Stimulated activated CD8-positive, alpha-beta memory T cell treated with anti-CD3 and anti-CD28 coated beads, Interleukin-12 subunit alpha, Interleukin-12 subunit beta, amount 100 ng/mL, for 24 hours (primary cell): ENCODE data around the gene CYP27A1.
"Not testable (repeated sequence)": the region's sequence is repeated elsewhere in the genome, so short reads cannot be mapped to it uniquely, and the experiment has no call there.

Experiments used
- DNase-seq: peaks from one replicate; pipeline ENCODE4 v3.0.0-alpha.2; 2020; ENCODE audit errors: extremely low read depth

Gene CYP27A1

GRCh38 chr2:218781691-218782527 is at the start of gene CYP27A1:
Gene CYP27A1, plus strand, starts transcription at chr2:218782147. Its CDS starts 36 bp downstream, at chr2:218782183.
- no peak for DNase-seq

DNA sequence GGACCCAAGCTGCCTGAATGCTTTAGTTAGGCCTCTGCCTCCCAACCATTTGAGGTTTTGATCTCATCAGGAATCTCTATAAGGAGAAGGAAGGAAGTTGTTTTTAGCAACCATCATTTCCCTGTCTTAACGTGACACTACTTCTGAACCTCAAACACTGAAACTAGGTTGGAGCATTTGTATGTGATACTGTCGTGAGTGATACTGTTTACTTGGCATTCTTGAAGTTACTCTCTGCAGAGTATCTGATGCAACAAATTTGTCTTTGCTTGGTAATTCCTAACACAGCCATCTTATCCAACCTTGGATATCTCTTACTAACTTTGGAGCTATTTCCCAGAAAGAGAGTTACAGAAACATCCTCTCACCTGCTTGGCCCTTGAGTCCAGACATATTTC is 49.2 kb upstream of the CYP27A1 start:
- DNase-seq, result no peak

- no peak for DNase-seq
Measured at GRCh38 chr2:218733171-218734021, 48.6 kb upstream of the CYP27A1 start.

DNA sequence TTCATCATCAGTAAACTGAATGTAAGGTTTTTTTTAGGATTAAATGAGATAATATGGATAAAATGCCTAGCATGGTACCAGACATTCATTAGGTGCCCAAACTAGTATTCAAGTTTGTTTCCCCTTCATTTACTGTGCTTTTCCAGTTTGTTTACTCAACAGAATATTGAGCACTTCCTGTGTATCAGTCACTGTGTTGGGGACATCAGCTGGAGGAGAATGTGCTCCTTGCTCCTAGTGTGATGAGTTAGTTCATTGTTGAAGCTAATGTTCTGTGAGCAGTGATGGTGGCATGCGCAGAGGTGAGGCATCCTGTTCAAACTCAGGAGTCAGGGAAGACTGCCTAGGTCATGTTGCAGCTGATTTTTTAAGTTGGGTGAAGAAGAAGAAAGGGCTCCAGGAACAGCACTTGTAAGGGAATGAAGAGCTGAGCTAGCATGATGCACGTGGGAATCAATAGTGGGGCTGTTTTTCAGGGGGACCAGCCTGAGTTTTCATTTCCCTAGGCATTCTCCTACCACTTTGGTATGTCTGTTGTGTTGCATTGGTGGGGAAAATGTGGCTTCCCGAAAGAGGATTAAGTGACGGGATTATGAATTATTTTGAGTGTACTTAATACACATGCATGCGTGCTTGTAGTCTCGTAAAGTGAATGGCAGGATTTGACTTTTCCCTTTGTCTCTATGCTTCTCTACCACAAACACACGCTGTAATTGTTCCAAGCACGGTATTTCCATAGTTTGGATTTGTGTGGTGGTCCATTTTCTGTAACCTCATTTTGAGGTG is 47.6 kb upstream of the CYP27A1 start:
- DNase-seq, result no peak

- no peak for DNase-seq
Measured at GRCh38 chr2:218736531-218736930, 45.4 kb upstream of the CYP27A1 start.

DNA sequence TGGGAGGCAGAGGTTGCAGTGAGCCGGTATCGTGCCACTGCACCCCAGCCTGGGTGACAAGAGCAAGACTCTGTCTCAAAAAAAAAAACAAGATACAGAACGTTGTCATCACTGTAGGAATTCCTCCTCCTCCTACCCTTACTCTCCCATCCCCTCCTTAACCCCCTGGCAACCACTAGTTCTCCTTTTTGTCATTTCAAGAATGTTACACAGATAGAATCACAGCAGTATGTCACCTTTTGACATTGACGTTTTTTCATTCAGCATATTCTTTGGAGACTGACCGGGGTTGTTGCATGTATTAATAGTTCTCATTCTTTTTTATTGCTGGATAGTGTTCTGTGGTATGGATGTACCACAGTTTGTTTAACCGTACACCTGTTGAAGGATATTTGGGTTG is 38.9 kb upstream of the CYP27A1 start:
- no peak for DNase-seq

- no peak for DNase-seq
Measured at GRCh38 chr2:218744615-218745014, 37.3 kb upstream of the CYP27A1 start.

GRCh38 chr2:218745160-218745558 is 36.8 kb upstream of the CYP27A1 start:
- DNase-seq, result no peak

DNA sequence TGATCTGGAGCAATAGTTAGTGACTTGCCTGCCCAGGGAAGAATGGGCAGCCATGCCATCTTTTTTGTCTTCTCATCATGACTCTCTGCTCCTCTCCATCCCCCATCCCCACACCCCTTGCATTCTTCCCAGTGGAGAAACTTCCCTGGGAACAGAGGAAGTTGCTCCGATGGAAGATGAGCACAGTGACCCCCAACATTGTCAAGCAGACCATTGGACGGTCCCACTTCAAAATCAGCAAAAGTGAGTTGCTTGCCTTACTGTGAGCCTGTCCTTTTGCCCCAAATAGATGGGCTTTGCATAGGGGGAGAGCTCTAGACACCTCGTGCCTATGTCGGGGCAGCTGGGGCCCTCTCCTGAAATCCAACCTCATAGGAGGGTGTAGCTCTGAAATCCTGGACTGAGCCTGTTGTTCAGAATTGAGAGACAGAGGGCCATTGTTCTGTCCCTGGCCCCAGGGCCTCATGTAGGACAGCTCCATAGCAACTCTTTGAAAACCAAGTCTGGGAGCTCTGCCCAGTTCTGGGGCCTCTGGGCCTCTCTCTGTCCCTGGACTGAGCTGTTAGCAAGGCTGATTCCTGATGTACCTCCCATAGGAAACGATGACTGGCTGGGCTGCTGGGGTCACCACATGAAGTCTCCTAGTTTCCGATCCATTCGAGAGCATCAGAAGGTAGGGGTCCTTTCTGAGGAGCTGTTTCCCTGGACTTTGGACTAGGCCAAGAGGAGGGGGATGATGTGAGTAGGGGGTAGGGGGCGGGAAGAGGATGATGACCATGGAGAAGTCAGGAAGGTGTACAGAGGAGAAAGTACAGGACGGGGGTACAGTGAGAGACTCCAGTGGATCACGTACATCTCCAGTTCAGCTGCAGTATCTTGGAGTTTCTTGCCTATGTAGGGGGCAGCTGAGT is 36.1 kb upstream of the CYP27A1 start:
- DNase-seq, result no peak

DNA sequence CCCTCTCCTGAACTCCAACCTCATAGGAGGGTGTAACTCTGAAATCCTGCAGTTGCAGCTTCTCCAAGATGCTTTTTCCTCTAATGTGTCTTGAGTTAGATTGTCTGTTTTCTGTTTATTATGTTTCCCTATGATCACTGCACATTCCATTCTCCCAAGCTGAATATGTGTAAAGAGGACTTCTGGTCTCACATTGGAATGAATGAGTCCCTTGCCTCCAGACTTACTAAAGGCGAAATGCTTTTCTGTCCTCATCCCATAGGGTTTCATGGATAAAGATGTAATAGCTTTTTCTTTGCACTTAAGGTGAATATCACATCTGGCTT is 35.5 kb upstream of the CYP27A1 start:
- no peak for DNase-seq

GRCh38 chr2:218746960-218747359 is 35.0 kb upstream of the CYP27A1 start:
- no peak for DNase-seq

DNA sequence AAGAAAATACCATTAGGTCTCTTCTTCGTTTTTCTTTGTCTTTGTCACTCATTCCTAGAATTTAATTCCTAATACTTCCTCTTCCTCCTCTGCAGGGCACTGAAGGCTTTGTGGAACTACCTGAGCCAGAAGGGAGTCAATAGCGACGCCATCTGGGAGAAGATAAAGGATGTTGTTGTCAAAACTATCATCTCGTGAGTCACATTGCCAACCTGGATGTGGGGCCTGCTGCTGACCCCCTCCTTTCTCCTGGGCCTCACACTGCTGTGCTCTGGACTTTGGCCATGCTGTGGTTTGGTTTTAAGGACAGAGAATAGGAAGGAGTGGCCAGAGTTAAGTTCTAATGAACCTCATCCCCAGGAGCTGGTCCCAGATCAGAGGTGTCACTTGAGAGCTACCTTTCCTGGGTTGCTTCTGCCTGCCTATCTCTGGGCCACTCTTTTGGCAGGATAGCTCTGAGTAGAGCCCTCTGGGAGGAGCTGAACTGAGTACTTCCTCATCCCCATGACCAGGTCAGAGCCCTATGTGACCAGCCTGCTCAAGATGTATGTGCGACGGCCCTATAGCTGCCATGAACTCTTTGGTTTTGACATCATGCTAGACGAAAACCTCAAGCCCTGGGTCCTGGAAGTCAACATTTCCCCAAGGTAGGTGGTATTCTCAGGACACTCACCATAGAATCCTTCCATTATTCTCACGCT is 33.1 kb upstream of the CYP27A1 start:
- DNase-seq, result no peak

DNA sequence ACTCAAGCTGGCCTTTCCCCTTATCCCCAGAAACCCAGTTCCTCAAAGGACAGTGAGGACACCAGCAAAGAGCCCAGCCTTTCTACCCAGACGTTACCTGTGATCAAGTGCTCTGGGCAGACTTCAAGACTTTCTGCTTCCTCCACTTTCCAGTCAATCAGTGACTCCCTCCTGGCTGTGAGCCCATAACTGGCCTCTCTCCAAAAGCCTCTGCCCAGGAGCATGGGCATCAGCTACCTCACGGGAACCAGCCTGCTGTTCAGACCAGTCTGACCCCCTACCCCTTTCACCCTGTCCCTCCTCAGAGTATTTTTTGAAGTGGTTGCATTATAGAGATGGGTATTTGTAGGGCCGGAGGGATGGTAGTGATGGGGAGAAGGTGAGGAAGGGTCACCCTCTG is 27.7 kb upstream of the CYP27A1 start:
- no peak for DNase-seq

DNA sequence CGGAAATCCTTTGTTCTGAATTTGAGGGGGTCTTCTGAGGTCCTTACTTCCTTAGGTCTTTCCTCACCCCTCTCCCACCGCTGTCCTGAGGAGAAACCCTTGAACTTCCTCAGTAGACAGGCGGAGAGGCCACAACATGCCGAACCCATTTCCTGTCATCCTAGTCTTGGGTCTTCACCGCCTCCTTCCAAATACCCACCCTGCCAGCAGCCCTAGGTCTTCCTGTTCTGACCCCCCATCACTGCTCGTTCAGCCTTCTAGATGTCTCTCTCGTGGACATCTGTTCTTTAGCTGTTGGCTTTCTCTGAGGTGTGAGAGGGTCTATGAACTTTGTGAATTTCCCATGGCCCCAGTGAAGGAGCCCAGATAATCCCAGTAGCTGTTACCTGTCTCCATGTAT is 27.2 kb upstream of the CYP27A1 start:
- DNase-seq, result no peak

- no peak for DNase-seq
Measured at GRCh38 chr2:218755198-218755566, 26.8 kb upstream of the CYP27A1 start.

DNA sequence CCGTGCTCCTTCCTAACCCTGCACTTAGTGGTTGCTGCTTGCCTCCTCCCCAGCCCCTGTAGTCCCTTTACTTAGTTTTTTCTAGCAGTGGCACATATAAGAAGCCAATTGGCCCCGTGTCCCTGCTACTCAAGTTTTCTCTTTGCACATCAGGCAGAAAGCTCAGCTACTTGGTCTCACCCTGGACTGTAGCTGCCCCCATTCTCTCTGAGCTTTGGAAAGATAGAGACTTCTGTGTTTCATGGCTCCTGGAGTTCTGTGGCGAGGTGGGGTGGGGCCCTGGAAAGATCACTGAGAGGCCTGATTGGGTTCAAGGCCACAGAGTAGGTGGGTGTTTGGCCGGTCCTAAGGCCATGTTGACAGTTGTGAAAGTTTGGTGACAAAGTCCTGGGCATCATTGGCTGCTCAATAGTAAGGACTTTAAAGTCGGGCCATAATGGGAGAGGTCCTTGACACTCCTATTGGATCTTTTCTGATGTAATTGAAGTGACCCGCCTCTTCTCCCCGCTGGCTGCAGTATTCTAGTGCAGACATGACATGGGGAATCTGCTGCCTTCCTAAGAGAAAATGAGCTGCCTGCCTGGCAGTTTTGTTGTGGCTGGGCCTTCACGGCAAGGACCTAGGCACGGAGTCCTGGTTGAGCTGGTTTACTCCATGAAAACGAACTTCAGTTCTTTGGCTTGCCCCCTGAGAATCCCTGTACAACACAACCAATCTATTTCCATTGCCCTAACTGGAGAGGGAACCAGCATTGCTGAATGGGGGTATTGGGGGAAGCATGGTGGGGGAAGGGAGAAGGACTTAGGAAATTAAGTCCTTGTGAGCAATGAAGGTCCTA is 26.2 kb upstream of the CYP27A1 start:
- DNase-seq, result no peak

- DNase-seq, result no peak
Measured at GRCh38 chr2:218756599-218757377, 25.2 kb upstream of the CYP27A1 start.

DNA sequence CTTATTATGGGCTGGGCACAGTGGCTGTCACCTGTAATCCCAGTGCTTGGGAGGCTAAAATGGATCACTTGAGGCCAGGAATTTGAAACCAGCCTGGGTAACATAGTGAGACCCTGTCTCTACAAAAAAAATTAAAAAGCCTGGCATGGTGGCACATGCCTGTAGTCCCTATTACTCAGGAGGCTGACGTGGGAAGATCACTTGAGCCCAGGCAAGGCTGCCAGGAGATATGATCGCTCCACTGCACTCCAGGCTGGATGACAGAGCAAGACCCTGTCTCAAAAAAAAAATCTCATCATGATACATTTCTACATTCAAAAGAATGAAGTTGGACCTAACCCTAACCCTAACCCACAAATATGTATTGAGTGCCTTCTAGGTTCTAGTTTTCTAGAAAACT is 20.2 kb upstream of the CYP27A1 start:
- DNase-seq, result no peak

- not testable (repeated sequence) for DNase-seq
Measured at GRCh38 chr2:218772759-218773158, 9.2 kb upstream of the CYP27A1 start.
